OCI-LY7 (cell line): Measurements from ENCODE around the gene ITGAE. TPM values are rescaled to one million over a fixed set of nuclear protein-coding genes. Genes with fewer than 3 reads are reported as not detected.

Source experiments
- BruUV-seq: library from RNA; stranded (reverse); fragments of 400-500 nt; replicated peaks from 2 replicates; lab custom pipeline; 2021; lab: Mats Ljungman, UMichigan
- CTCF ChIA-PET: fragments of 300-600 bp; sonication (Branson Sonifier 250); formaldehyde crosslinking; loops from one replicate; lab custom pipeline; 2022; ENCODE audit warnings: antibody characterized with exemption; ENCODE audit not compliant: unreplicated experiment; lab: Charles Lee
- POLR2A ChIA-PET: fragments of 300-600 bp; sonication (Branson Sonifier 250); formaldehyde crosslinking; loops from one replicate; lab custom pipeline; 2022; ENCODE audit warnings: antibody characterized with exemption; lab: Charles Lee
- DNase-seq: peaks from one replicate; pipeline ENCODE4 v3.0.0-alpha.2; 2015; ENCODE audit warnings: low spot score
- H2AFZ ChIP-seq: fragments of 200-600 bp; sonication (generic), shearing (Covaris generic); 2 replicates; pipeline ENCODE4 v1.6.1; 2014; ENCODE audit warnings: mild to moderate bottlenecking, antibody characterized with exemption, low read length, moderate library complexity
- H3K27ac ChIP-seq: fragments of 200-600 bp; sonication (generic); 2 replicates; pipeline ENCODE4 v1.5.1; 2014; ENCODE audit warnings: mixed run types, low read depth, mild to moderate bottlenecking, moderate library complexity, low read length, inconsistent platforms; ENCODE audit not compliant: poor library complexity, severe bottlenecking
- H3K36me3 ChIP-seq: fragments of 200-600 bp; sonication (generic); 2 replicates; pipeline ENCODE4 v1.6.1; 2014; ENCODE audit warnings: mild to moderate bottlenecking, antibody characterized with exemption, low read length, moderate library complexity, mixed read lengths; ENCODE audit not compliant: insufficient read depth
- H3K4me1 ChIP-seq: fragments of 200-600 bp; sonication (generic); 2 replicates; pipeline ENCODE4 v1.5.1; 2014; ENCODE audit warnings: mild to moderate bottlenecking, low read length; ENCODE audit not compliant: insufficient read depth, poor library complexity, severe bottlenecking
- H3K4me2 ChIP-seq: fragments of 200-600 bp; sonication (generic); 2 replicates; pipeline ENCODE4 v1.6.1; 2014; ENCODE audit warnings: mild to moderate bottlenecking, low read length
- H3K4me3 ChIP-seq: fragments of 200-600 bp; sonication (generic); 2 replicates; pipeline ENCODE4 v1.5.1; 2014; ENCODE audit warnings: mild to moderate bottlenecking, low read depth, low read length; ENCODE audit not compliant: poor library complexity, severe bottlenecking
- H3K79me2 ChIP-seq: fragments of 200-600 bp; sonication (generic); 2 replicates; pipeline ENCODE4 v1.6.1; 2016; ENCODE audit warnings: low read depth, mild to moderate bottlenecking, low read length, moderate library complexity, mixed read lengths; ENCODE audit not compliant: insufficient read depth
- H3K9me2 ChIP-seq: fragments of 200-600 bp; sonication (generic); 2 replicates; pipeline ENCODE4 v1.6.1; 2016; ENCODE audit warnings: mild to moderate bottlenecking, low read length, mixed read lengths; ENCODE audit not compliant: insufficient read depth
- H3K9me3 ChIP-seq: fragments of 200-600 bp; sonication (generic); 2 replicates; pipeline ENCODE4 v1.6.1; 2014; ENCODE audit warnings: mild to moderate bottlenecking, mixed run types, low read length, mixed read lengths
- H4K20me1 ChIP-seq: fragments of 200-600 bp; sonication (generic); 2 replicates; pipeline ENCODE4 v1.6.1; 2014; ENCODE audit warnings: mild to moderate bottlenecking, antibody characterized with exemption, low read length, moderate library complexity, mixed read lengths; ENCODE audit not compliant: insufficient read depth
- EZH2phosphoT487 ChIP-seq: fragments of 200-600 bp; sonication (generic); IDR thresholded peaks from 2 replicates; pipeline ENCODE4 v1.6.1; 2018; ENCODE audit warnings: low read depth, borderline replicate concordance, mild to moderate bottlenecking, mixed run types, antibody characterized with exemption, low read length, moderate library complexity, mixed read lengths
- intact Hi-C: fragments of 100-400 bp; cut with micrococcal nuclease; formaldehyde crosslinking; loops from one replicate; pipeline ENCODE4 v1.10.0; 2022; ENCODE audit not compliant: unreplicated experiment
- total RNA-seq, 2 experiments: library from RNA; depleted of rRNA in 1 of 2; stranded (reverse); fragments of >200 nt in 1 of 2; shearing (Covaris generic) in 1 of 2; gene quantifications; 2 replicates each; pipeline ENCODE4 v1.2.3, GENCODE V29; 2014 to 2022
- TF ChIP-seq, protein P1 (sequence below): fragments of 200-600 bp; sonication (generic); conservative IDR thresholded peaks from 2 replicates; pipeline ENCODE4 v1.5.1; 2014; ENCODE audit warnings: mild to moderate bottlenecking, antibody characterized with exemption, low read length, moderate library complexity, mixed read lengths

The ITGAE gene
- total RNA-seq, 2 experiments from 2014 or later, result 52.2 to 61.2 TPM

DNA sequence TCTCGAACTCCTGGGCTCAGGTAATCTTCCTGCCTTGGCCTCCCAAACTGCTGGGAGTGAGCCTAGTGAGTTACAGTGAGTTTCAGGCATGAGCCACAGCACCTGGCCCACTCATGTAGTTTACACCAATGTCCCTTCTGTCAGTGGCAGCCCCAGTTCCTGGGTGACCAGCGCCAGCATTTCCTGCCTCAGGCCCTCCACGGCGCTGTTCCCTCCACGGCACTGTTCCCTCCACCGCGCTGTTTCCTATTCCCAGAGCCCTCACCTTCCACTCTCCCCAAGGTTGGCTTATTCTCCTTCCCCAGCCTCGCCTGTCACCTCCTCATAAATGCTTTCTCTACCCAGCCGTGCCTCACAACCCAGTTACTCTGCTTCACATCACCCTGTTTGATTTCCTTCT is 32.6 kb downstream of the ITGAE start:
- intact Hi-C loops, result no loop called here
- Histone ChIP-seq H4K20me1 (no peaks in the 10 kb centered on the region), H3K36me3 (no peaks in the 10 kb centered on the region), H3K4me3 (no peak overlapping the region), H3K27ac (no peak overlapping the region), H3K9me3 (no peaks in the 10 kb centered on the region), H3K4me1 (peaks cover 12% of the 10 kb centered on the region), H3K4me2 (no peak overlapping the region), H2AFZ (no peak overlapping the region), H3K79me2 (no peaks in the 10 kb centered on the region), H3K9me2 (no peaks in the 10 kb centered on the region)
- DNase-seq, result no peak
- TF ChIP-seq, protein P1, sequence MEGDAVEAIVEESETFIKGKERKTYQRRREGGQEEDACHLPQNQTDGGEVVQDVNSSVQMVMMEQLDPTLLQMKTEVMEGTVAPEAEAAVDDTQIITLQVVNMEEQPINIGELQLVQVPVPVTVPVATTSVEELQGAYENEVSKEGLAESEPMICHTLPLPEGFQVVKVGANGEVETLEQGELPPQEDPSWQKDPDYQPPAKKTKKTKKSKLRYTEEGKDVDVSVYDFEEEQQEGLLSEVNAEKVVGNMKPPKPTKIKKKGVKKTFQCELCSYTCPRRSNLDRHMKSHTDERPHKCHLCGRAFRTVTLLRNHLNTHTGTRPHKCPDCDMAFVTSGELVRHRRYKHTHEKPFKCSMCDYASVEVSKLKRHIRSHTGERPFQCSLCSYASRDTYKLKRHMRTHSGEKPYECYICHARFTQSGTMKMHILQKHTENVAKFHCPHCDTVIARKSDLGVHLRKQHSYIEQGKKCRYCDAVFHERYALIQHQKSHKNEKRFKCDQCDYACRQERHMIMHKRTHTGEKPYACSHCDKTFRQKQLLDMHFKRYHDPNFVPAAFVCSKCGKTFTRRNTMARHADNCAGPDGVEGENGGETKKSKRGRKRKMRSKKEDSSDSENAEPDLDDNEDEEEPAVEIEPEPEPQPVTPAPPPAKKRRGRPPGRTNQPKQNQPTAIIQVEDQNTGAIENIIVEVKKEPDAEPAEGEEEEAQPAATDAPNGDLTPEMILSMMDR, result no peak
- no peak for TF ChIP-seq EZH2phosphoT487
- BruUV-seq, result no TSS peak
- ChIA-PET CTCF (interaction anchor here (1.2 kb wide), 1 partner anchor 36 kb away, joined by 3 read pairs; no protein-coding TSS in a partner anchor), POLR2A (interaction anchor here (0.5 kb wide), 1 partner anchor 78 kb away, joined by 6 read pairs; the partner anchor contains the start of gene NCBP3)

DNA sequence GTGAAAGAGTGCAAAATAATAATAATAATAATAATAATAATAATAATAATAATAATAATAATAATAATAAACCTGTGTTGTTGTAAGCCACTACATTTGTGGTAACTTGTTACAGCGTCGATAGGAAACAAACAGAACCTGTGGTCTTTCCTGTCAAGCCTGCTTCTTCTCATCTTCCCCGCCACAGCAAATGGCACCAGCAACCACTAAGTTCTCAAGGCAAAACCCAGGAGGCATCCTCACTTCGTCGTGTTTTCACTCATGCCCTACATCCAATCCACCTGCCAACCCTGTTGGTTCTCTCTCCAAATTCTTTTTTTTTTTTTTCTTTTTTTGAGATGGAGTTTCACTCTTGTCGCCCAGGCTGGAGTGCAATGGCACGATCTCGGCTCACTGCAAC is 34.2 kb downstream of the ITGAE start:
- intact Hi-C loops, result no loop called here
- Histone ChIP-seq H3K4me3 (no peak overlapping the region), H3K9me3 (no peaks in the 10 kb centered on the region), H3K27ac (no peak overlapping the region), H3K79me2 (no peaks in the 10 kb centered on the region), H3K36me3 (no peaks in the 10 kb centered on the region), H3K4me1 (peaks cover 12% of the 10 kb centered on the region), H4K20me1 (no peaks in the 10 kb centered on the region), H3K9me2 (no peaks in the 10 kb centered on the region), H3K4me2 (no peak overlapping the region), H2AFZ (no peak overlapping the region)
- ChIA-PET CTCF (no interaction called here), POLR2A (no interaction called here)
- TF ChIP-seq EZH2phosphoT487, result no peak
- TF ChIP-seq, protein P1, result no peak
- no peak for DNase-seq
- no TSS peak for BruUV-seq

GRCh38 chr17:3765981-3766380 is 35.0 kb downstream of the ITGAE start:
- Histone ChIP-seq H3K27ac (no peak overlapping the region), H3K4me1 (peaks cover 9% of the 10 kb centered on the region), H4K20me1 (no peaks in the 10 kb centered on the region), H3K9me3 (no peaks in the 10 kb centered on the region), H3K36me3 (no peaks in the 10 kb centered on the region), H2AFZ (no peak overlapping the region), H3K4me3 (no peak overlapping the region), H3K4me2 (no peak overlapping the region), H3K79me2 (no peaks in the 10 kb centered on the region), H3K9me2 (no peaks in the 10 kb centered on the region)
- TF ChIP-seq EZH2phosphoT487, result no peak
- TF ChIP-seq, protein P1, result no peak
- no TSS peak for BruUV-seq
- CTCF ChIA-PET, result interaction anchor here (0.6 kb wide), 1 partner anchor 31 kb away, joined by 3 read pairs; no protein-coding TSS in a partner anchor
- no peak for DNase-seq
- intact Hi-C loops, result no loop called here
- POLR2A ChIA-PET, result no interaction called here
